ENCODE results near the gene CRYL1. TPM values are rescaled to one million over a fixed set of nuclear protein-coding genes. Genes with fewer than 3 reads are reported as not detected.

CRYL1 gene
- total and polyA plus RNA-seq, 2 of the 8 experiments (the other 6 are each of a cell fraction or from before 2014, with no cell fraction given) = 1.9 to 6.4 TPM

GRCh38 chr13:20388184-20388583 is 137.5 kb downstream of the CRYL1 start:
- no peak for DNase-seq (ENCODE audit: low read depth in 1 of 2, low spot score in 2 of 2)
- no peak overlapping the region for H2BK120ac ChIP-seq (replicated peaks; ENCODE audit: low read depth, low read length)
- H3K23me2 ChIP-seq (ENCODE audit: low read depth, low read length) = peaks cover 10% of the 10 kb centered on the region
- H3K4me1 ChIP-seq (replicated peaks in 1 of 4; ENCODE audit: control insufficient read depth in 3 of 4, insufficient read depth in 4 of 4, low read length in 3 of 4) = peaks cover 0 to 3% (median 0%) of the 10 kb centered on the region in 4 experiments; a peak in 1 of 7 replicates
- H3K14ac ChIP-seq (ENCODE audit: insufficient read length) = no peak overlapping the region
- ChIA-PET POLR2A (ENCODE audit: partially characterized antibody) (no interaction called here), CTCF (ENCODE audit: partially characterized antibody) (interaction anchor here (1.0 to 1.1 kb wide), 2 partner anchors 17 to 28 kb away, joined by 3 to 6 read pairs; no protein-coding TSS in a partner anchor)
- no peak overlapping the region for H4K91ac ChIP-seq (replicated peaks; ENCODE audit: insufficient read length, low read length)
- no peak overlapping the region for H2BK5ac ChIP-seq (ENCODE audit: low read depth, low read length)
- no peak overlapping the region for H2BK20ac ChIP-seq (ENCODE audit: low read length)
- H2AFZ ChIP-seq (ENCODE audit: low read length) = no peak overlapping the region
- H3K23ac ChIP-seq (ENCODE audit: insufficient read length) = no peak overlapping the region
- H3K4me3 ChIP-seq (ENCODE audit: extremely low read depth in 1 of 4, insufficient read depth in 2 of 4, low read depth in 3 of 4, low read length in 4 of 4) = no peak overlapping the region
- no peak overlapping the region for H3K4ac ChIP-seq (replicated peaks; ENCODE audit: insufficient read length, low read depth, low read length)
- H3K36me3 ChIP-seq (ENCODE audit: control insufficient read depth in 2 of 4, insufficient read depth in 4 of 4, low read length in 3 of 4) = no peaks in the 10 kb centered on the region
- no peak overlapping the region for H3K4me2 ChIP-seq (ENCODE audit: insufficient read depth in 1 of 2, low read depth in 2 of 2, low read length in 2 of 2)
- H3K9ac ChIP-seq (replicated peaks in 1 of 4; ENCODE audit: extremely low read depth in 1 of 4, low read depth in 3 of 4, low read length in 3 of 4) = no peak overlapping the region
- no peak overlapping the region for H3K27ac ChIP-seq (ENCODE audit: low read depth, low read length)
- H2BK15ac ChIP-seq (ENCODE audit: low read length) = no peak overlapping the region
- H4K8ac ChIP-seq (ENCODE audit: extremely low read depth, insufficient read depth, low read length) = no peak overlapping the region
- H3K79me2 ChIP-seq (ENCODE audit: control insufficient read depth in 1 of 2, insufficient read depth in 2 of 2, low read length in 2 of 2) = no peaks in the 10 kb centered on the region
- H3K27me3 ChIP-seq (replicated peaks in 1 of 4; ENCODE audit: control insufficient read depth in 3 of 4, extremely low read depth in 1 of 4, insufficient read depth in 3 of 4, low read length in 3 of 4) = no peaks in the 10 kb centered on the region
- no peak overlapping the region for H3K56ac ChIP-seq (replicated peaks; ENCODE audit: insufficient read length, low read depth, low read length)
- H2AK5ac ChIP-seq (ENCODE audit: low read depth, low read length) = no peak overlapping the region
- 89% methylated on average over 2 of the region's 2 CpGs; no CpG with 5 or more reads in 1 of the 2 experiments for WGBS, 2 experiments (ENCODE audit: extremely low coverage in 1 of 2, insufficient coverage in 1 of 2, insufficient read length in 1 of 2, insufficient replicate concordance in 2 of 2, low coverage in 1 of 2, low lambda C conversion rate in 2 of 2, missing lambda C conversion rate in 1 of 2)
- no peaks in the 10 kb centered on the region; a peak in 1 of 4 replicates for H3K9me3 ChIP-seq (ENCODE audit: insufficient read depth in 2 of 2, low read depth in 1 of 2, low read length in 1 of 2)
- no peak for FAIRE-seq
- H4K20me1 ChIP-seq (replicated peaks in 1 of 2; ENCODE audit: control insufficient read depth in 1 of 2, insufficient read depth in 2 of 2, low read length in 2 of 2) = peaks cover 0 to 10% of the 10 kb centered on the region in 2 experiments
- no peak overlapping the region for H4K5ac ChIP-seq (ENCODE audit: insufficient read length, low read depth, low read length)
- H2BK12ac ChIP-seq (ENCODE audit: low read depth, low read length) = no peak overlapping the region
- H3K18ac ChIP-seq (ENCODE audit: extremely low read depth, low read length) = no peak overlapping the region
- H3K79me1 ChIP-seq (ENCODE audit: low read depth, low read length) = no peaks in the 10 kb centered on the region
- TF ChIP-seq SP1 (IDR thresholded peaks at IDR 0.05; ENCODE audit: low read depth, low read length) (no peak), BCL11A (IDR thresholded peaks at IDR 0.05; ENCODE audit: low read depth in 2 of 2, low read length in 2 of 2) (no peak), RXRA (IDR thresholded peaks at IDR 0.05; ENCODE audit: insufficient read depth, low read depth, low read length) (no peak), TAF1 (IDR thresholded peaks at IDR 0.05; ENCODE audit: low read depth, low read length) (no peak), KDM4A (IDR thresholded peaks at IDR 0.05; ENCODE audit: low read depth, low read length, severe bottlenecking) (no peak), POLR2A (IDR thresholded peaks at IDR 0.05; ENCODE audit: control extremely low read depth in 1 of 2, low read depth in 2 of 2, low read length in 2 of 2) (no peak)
